ENCODE measurements around the gene CARD14.

CARD14 gene

GRCh38 chr17:80169784-80170500 is at the start of gene CARD14:
TSS of gene CARD14 (plus strand) at chr17:80170030. CDS start at chr17:80181439, 11,409 bp downstream.
- no peak for DNase-seq (ENCODE audit: low read depth in 1 of 2, low spot score in 1 of 2)

DNA sequence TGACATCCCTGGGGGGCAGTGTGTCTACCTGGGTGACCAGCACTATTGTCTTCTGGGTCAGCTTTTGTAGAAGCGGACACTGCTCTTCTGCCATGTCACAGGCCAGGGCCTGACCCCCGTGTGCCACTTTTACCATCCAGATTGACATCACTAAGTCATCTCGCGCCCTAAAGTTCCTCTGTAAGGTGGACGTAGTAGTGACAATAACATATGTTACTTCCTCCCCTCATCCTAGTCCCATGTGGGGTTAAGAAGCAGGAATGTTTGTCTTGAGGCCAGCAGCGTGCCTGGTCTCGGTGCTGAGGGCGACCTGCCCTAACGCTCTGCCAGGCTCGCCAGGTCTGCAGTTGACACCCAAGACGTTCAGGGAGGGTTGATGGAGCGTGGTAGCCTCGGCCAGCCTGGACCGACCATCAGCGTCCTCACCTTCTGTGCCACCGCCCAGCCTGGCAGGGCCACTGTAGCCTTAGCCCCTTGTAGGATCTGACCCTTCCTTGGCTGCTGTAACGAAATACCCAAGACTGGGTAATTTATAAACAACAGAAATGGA is 47.7 kb upstream of the CARD14 start:
- no peak for DNase-seq (ENCODE audit: low read depth in 1 of 2, low spot score in 1 of 2)

GRCh38 chr17:80122926-80123505 is 46.8 kb upstream of the CARD14 start:
- DNase-seq (ENCODE audit: low read depth in 1 of 2, low spot score in 1 of 2) = no peak

GRCh38 chr17:80123791-80124190 is 46.0 kb upstream of the CARD14 start:
- DNase-seq (ENCODE audit: low read depth in 1 of 2, low spot score in 1 of 2) = no peak

GRCh38 chr17:80124351-80124981 is 45.4 kb upstream of the CARD14 start:
- DNase-seq (ENCODE audit: low read depth in 1 of 2, low spot score in 1 of 2) = no peak

DNA sequence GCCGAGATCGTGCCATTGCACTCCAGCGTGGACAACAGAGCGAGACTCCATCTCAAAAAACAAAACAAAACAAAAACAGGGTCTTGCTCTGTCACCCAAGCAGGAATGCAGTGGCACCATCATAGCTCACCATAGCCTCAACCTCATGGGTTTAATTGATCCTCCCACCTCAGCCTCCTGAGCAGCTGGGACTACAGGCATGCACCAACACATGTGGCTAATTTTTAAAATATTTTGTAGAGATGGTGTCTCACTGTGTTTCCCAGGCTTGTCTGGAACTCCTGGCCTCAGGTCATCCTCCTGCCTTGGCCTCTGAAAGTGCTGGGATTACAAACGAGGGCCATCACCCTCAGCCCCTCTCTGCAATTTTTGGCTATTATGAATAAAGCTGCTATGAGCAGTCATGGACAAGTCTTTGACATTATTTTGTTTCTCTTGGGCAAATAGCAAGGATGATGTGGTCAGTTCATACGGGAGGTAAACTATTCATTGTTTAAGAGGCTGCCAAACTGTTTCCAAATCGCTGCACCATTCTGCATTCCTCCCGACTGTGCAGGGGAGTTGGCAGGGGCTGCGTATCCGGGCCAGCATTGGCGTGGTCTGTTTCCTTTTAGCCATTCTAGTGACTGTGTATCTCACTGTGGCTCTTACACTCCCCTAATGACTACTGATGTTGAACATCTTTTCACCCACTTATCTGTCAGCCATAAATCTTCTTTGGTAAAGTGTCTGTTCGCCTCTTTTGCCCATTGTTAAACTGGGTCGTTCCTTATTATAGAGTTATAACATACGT is 44.0 kb upstream of the CARD14 start:
- DNase-seq (ENCODE audit: low read depth in 1 of 2, low spot score in 1 of 2) = no peak

DNA sequence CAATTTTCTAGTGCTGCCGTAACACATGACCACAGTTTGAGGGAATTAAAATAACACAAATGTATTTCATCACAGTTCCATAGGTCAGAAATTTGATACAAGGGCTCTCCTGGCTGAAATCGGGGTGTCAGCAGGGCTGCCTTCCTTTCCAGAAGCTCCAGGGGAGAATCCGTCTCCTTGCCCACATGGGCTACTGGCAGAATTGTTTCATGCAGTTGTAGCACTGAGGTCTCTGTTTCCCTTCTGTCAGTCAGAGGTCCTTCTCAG is 43.4 kb upstream of the CARD14 start:
- DNase-seq (ENCODE audit: low read depth in 1 of 2, low spot score in 1 of 2) = no peak

DNA sequence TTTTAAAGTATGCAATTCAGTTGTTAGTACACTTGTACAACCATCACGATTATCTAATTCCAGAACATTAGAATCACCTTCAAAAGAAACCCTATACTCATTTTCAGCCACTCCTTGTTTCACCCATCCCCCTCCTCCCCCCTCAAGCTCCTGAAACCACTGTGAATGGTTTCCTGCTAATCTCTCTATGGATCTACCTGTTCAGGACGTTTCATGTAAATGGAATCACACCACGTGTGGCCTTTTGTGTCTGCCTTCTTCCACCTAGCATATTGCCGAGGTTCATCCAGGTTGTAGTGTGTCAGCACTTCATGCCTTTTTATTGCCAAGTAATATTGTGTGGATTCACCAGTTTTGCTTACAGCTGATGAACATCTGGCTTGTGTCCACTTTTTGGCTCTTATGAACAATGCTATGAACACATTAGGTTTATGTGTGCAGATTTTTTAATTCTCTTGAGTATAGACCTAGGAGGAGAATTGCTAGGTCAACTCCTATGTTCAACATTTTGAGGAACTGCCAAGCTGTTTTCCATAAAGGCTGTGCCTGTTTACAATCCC is 40.7 kb upstream of the CARD14 start:
- no peak for DNase-seq (ENCODE audit: low read depth in 1 of 2, low spot score in 1 of 2)

- no peak for DNase-seq (ENCODE audit: low read depth in 1 of 2, low spot score in 1 of 2)
Observed at GRCh38 chr17:80130992-80131391, 38.8 kb upstream of the CARD14 start.

DNA sequence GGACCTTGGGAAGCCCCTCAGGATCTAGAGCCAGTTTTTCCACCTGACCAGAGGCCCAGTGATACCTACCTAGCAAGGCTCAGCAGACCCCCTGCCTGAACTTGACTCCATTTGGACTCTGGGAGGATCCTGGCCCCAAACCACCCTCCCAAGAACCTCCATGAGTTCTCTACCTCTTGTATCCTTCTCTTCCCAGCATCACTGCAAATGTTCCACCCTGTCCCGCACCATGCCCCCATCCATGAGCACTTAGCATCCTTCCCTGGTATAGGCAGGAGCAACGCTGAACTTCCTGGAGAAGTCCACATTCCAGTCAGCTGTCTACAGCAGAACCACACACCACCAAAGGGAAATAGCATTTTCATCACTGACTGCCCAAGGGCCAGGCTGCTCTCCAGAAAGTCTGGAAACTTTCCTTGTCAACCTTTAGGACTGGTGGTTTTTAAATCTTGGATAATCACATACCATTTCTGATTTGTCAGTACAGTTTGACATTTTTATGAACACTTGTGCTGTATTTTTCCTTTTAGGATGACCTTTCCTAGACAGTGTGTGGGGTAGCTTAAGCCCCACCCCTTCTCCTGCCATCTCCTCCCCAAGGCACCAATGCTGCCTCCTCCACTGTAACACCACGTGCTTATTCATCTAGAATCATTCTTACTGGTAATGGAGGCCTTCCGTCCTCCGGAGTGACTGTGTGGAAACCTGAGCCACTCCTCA is 36.8 kb upstream of the CARD14 start:
- DNase-seq (ENCODE audit: low read depth in 1 of 2, low spot score in 1 of 2) = no peak

GRCh38 chr17:80133626-80133970 is 36.2 kb upstream of the CARD14 start:
- no peak for DNase-seq (ENCODE audit: low read depth in 1 of 2, low spot score in 1 of 2)

DNA sequence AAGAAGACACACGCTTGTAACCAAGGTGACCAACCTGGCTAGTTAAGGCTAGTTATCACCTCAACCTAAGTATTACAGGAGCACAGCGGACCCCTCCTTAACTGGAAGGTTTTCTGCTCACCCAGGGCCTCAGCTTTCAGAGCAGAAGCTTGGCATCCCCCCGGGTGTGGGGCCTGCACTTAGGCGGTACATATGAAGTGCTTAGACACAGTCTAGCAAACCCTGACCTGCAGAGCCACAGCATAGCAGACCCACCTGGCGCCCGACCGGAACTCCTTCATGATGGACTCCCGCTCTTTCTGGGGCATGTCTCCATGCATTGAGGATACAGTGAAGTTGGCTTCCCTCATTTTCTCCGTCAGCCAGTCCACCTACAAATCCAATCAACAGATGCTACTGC is 32.7 kb upstream of the CARD14 start:
- DNase-seq (ENCODE audit: low read depth in 1 of 2, low spot score in 1 of 2) = no peak

GRCh38 chr17:80138856-80139426 is 30.9 kb upstream of the CARD14 start:
- DNase-seq (ENCODE audit: low read depth in 1 of 2, low spot score in 1 of 2) = no peak

DNA sequence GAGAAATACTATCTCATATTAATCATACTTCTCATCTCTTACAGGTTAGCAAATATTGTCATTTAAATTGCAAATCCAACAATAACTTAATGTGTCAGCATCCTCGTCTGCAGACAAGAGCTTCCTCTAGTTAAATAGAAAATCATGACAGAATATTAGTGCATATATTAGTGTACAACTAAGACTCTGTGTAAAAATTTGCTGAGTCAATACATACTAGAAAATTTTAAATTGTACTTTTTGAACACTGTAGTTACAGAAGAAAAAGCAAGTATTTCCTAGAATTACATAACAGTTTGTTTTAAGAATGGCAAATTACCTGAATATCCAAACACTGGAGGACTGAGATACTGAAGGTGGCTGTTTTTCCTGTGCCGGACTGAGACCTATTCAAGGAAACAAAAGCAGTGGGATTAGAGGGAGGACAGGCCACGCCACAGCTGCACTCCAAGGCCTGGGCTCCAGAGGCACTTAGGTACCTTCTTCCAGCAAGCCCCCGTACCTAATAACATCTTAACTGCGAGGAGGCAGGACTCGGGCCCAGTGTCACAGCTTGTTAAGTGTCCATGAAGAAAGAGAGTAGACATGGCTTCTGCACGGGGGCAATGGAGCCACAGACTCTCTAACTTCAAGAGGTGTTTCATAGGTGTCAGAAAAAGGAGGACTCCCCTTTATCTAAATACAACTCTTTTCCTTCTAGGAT is 28.2 kb upstream of the CARD14 start:
- DNase-seq (ENCODE audit: low read depth in 1 of 2, low spot score in 1 of 2) = no peak

GRCh38 chr17:80142929-80143328 is 26.9 kb upstream of the CARD14 start:
- DNase-seq (ENCODE audit: low read depth in 1 of 2, low spot score in 1 of 2) = no peak

GRCh38 chr17:80145076-80146075 is 24.5 kb upstream of the CARD14 start:
- DNase-seq (ENCODE audit: low read depth in 1 of 2, low spot score in 1 of 2) = no peak

DNA sequence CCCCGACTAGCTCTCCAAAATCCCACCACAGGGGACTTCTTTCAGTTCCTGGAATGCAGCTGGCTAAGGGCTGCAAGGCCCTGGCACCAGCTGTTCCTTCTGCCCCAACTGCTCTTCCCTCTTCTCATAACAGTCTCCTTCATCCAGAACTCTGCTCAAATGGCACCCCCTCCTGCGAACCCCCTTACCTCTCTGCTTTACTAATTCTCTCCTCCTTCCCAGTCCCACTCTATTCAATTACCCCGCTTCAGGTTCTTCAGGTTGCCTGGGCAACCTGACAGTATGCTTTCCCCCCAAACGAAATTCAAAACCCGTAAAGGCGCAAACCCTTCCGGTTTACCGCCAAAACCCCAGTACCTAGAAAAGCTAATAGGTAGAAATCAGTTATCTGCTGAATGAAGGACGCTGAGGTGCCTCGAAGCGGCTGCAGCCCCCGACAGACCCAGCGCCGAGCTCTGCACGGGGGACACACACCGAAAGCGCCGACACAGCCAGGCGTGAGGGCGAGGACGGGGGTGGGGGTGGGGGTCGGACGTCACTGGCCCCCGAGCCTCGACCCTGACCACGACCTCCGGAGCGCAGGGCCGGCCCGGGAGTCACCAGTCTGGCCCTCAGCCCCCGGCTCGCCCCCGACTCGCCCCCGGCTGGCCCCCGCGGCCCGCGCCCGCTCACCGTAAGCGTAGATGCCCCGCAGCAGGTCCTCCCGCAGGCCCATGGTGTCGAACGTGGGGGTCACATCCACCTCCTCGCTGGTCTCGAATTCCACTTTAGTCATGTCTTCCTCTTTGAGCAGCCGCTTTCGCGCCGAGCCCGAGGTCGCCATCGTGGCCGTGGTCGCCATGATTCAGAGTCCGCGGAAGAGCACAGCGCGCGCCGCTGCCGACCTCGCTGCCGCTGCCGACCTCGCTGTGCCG is 23.5 kb upstream of the CARD14 start:
- peak in 1 of 2 donors; percentile 6 for DNase-seq (ENCODE audit: low read depth in 1 of 2, low spot score in 1 of 2)
